ENCODE measurements around the gene PRR33.

DNA sequence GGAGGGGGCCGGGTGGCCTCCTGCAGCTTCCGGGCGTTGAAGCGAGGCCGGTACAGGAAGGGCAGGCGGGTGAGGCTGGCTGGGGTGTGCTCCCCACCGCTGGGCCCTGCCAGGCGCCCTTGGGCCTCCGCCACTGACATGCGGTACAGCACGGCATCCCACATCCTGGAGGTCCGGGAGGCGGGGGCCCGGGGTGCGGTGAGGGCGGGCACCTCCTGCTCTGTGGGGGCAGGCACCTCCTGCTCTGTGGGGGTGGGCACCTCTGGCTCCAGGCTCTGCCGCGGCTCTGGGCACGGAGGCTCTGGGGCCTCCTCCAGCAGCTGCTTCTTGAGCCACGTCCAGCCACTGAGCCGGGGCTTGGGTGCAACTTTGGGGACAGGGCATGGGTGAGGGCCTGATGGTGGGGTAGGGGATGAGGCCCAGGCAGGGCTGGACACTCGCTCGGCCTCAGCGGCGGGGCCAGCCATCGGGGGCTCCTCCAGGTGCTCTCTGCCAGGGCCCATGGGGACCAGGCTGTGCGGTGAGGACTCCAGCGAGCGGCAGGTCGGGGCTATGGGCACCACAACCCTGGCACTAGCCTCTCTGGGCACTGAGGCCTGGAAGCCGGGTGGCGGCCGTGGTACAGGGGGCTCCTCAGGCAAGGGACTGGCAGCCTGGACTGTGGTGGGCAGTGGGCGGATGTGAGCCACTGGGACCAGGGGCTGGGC lies 2.3 kb downstream of the PRR33 start:
- TF ChIP-seq, protein P1, sequence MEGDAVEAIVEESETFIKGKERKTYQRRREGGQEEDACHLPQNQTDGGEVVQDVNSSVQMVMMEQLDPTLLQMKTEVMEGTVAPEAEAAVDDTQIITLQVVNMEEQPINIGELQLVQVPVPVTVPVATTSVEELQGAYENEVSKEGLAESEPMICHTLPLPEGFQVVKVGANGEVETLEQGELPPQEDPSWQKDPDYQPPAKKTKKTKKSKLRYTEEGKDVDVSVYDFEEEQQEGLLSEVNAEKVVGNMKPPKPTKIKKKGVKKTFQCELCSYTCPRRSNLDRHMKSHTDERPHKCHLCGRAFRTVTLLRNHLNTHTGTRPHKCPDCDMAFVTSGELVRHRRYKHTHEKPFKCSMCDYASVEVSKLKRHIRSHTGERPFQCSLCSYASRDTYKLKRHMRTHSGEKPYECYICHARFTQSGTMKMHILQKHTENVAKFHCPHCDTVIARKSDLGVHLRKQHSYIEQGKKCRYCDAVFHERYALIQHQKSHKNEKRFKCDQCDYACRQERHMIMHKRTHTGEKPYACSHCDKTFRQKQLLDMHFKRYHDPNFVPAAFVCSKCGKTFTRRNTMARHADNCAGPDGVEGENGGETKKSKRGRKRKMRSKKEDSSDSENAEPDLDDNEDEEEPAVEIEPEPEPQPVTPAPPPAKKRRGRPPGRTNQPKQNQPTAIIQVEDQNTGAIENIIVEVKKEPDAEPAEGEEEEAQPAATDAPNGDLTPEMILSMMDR (IDR thresholded peaks at IDR 0.05), result no peak
- TF ChIP-seq POLR2A (IDR thresholded peaks at IDR 0.05) (no peak), EP300 (IDR thresholded peaks at IDR 0.05) (no peak)
